Eye (tissue), 1 donor: ENCODE data around the gene RECQL5.

Source experiments
- DNase-seq: peaks from one replicate; pipeline ENCODE4 v3.0.0-alpha.2; 2015

Gene RECQL5

GRCh38 chr17:75632863-75633485 is 34.0 kb downstream of the RECQL5 start, which contains the start of gene SMIM5:
SMIM5 (plus strand) TSS chr17:75633434; CDS start chr17:75640202, 6,768 bp downstream.
- DNase-seq = peak; percentile 90

DNA sequence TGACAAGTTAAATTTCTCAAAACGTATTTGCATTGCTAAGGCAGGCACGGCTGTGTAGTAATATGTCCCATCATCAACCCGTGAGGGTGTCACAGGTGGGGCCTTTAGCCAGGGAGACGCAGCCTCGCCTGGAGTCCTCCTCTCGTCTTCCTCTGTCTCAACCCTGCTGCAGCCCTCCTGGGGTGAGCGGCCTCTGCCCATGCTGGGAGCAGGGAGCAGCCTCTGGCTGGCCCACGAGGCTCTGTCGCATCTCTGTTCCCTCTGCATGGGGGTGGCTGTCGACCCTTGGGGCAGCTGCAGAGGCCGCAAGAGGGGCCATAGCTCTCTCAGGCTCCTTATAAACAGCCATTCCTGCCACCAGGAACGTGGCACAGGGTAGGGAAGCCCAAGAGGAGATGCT is 34.5 kb downstream of the RECQL5 start:
- DNase-seq = no peak

DNA sequence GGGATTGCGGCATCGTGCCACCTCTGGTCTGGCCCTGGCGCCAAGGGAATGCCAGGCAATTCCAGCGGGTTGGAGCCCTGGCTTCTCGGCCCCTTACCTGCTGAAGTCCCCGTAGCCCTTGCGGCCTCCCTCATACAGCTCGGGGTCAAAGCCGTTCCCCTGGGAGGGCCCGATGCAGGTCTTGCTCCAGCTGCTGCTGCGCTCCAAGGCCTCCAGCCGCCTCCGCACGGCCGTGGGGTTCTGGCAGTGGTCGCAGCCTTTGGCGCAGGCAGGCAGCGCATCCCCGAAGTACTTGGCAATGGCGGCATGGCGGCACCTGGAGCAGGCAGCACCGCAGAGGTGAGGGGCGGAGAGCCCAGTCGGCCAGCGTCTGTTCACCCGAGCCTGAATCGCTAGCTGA is 35.6 kb downstream of the RECQL5 start:
- no peak for DNase-seq

DNA sequence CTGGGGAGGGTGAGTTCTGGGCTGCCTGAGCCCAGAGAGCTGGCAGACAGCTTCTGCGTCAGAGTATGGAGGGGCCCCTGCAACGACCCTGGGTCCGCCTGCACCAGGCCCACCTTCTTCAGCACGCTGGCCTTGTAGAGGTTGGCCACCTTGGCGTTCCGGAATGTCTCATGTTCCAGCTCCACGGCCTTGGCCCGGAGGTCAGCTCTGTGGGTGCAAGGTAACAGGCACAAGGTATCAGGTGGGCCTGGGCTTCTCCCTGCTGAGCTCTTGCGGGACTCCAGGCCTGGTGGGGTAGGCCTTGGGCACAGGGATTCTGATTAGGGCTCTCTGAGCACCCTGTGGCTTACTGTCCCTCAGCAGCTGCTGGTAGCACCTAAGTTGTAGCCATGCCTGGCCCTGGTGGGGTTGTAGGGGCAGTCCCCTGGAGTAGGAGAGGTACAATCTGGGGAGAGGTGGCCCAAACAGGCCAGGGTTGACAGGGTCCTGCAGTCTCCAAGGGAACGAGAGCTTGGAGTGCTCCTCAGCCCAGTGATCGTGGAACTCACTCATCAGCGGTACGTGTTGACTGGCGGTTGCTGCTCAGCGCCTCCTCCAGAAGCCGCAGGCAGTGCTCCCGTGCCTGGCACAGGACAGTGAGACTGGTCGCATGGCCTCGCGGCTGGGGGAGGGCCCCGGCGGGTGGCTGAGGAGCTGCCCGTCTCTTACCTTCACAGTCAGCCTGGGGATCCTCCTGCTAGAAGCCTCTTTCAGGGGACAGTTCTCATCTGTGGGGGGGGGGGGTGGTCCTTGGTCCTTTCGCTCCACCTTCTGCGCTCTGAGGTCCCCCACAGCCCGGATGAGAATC is 36.7 kb downstream of the RECQL5 start:
- DNase-seq = no peak

- no peak for DNase-seq
Observed at GRCh38 chr17:75629157-75629556, 37.8 kb downstream of the RECQL5 start.

DNA sequence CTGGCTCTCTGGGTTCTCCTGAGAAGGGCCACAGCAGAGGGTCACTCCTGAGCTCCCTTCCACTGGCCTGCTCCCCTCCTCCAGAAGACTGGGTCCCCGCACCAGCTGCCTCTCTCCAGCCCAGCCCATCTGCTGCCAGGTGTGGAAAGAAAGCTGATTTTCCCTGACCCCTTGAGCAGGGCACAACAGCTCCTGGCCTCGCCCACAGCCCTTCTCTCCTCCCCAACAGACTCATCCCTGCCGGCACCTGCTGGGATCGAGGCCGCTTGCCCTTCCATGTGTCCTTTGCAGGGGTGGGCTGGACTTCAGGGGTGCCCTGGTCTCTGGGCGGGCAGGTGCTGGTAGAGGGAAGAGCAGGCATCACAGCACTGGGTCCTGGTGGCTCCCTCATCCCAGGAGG is 38.5 kb downstream of the RECQL5 start:
- DNase-seq = no peak

GRCh38 chr17:75627094-75627493 is 39.9 kb downstream of the RECQL5 start:
- DNase-seq = no peak

- DNase-seq = no peak
Observed at GRCh38 chr17:75626496-75627038, 40.4 kb downstream of the RECQL5 start.

DNA sequence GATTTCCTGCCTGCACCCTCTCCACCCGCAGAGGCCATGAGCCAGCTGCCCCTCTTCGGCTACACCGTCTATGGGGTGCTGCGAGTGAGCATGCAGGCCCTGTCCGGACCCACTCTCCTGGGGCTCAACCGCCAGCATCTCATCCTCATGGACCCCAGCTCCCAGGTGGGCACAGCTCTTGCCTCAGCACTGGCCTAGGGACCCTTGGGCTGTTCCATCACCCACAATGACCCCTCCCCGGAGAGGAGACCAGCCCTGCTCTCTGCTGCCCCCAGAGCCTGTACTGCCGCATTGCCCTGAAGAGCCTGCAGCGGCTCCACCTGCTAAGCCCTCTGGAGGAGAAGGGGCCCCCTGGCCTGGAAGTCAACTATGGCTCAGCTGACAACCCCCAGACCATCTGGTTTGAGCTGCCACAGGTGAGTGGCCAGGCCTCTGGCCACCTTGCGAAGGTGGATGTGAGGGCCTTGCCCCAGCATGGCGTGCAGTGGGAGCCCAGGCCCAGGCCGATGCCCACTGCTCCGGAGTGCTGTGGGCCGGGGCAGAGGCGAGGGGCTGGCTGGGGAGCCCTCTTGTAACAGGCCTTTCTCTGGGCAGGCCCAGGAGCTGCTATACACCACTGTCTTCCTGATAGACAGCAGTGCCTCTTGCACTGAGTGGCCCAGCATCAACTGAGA is 41.0 kb downstream of the RECQL5 start:
- DNase-seq = peak; percentile 66

GRCh38 chr17:75624714-75625345 is 42.1 kb downstream of the RECQL5 start:
- DNase-seq = no peak

DNA sequence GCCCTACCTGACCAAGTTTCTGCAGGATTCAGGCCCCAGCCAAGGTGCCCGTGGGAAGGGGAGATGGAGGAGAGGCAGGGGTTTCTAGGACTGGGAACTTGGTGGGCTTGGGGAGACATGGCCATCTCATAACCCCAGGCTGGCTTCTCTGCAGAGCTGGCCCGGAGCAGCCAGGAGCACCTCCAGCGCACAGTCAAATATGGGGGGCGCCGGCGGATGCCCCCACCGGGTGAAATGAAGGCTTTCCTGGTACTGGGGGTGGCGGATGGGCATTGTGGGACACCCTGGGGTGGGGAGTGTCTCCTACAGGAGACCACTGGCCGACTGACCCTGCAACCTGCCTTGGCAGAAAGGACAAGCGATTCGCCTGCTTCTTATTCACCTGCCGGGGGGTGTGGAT is 42.9 kb downstream of the RECQL5 start:
- DNase-seq = no peak

DNA sequence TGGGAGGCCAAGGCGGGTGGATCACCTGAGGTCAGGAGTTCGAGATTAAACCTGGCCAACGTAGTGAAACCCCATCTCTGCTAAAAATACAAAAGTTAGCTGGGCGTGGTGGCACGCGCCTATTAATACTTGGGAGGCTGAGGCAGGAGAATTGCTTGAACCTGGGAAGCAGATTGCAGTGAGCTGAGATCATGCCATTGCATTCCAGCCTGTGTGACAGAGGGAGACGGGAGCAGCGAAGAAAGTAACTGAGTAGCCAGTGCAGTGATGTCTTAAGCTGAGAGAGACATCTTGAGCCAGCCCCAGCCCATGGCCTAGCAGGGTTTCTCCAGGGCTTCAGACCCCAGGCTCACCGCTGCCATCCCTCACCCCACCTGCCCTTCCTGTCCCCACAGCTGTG is 43.6 kb downstream of the RECQL5 start:
- DNase-seq = no peak

DNA sequence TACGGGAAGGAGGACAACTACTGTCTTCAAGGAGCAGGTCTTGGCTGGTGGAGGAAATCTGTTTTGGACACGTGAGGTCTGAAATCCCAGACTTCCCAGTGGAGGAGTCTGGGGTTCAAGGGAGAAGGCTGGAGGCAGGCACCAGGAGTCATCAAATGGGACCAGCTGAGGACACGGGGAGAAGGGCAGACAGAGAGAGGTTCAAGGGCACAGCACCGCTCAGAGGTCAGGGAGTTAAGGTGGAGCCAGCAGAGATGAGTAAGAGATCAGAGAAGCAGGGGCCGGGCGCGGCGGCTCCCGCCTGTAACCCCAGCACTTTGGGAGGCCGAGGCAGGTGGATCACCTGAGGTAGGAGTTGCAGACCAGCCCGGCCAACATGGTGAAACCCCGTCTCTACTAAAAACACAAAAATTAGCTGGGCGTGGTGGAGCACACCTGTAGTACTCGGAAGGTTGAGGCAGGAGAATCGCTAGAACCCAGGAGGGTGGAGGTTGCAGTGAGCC is 44.1 kb downstream of the RECQL5 start:
- no peak for DNase-seq

- DNase-seq = no peak
Observed at GRCh38 chr17:75622076-75622475, 44.9 kb downstream of the RECQL5 start.

- DNase-seq = no peak
Observed at GRCh38 chr17:75621489-75621888, 45.5 kb downstream of the RECQL5 start.

DNA sequence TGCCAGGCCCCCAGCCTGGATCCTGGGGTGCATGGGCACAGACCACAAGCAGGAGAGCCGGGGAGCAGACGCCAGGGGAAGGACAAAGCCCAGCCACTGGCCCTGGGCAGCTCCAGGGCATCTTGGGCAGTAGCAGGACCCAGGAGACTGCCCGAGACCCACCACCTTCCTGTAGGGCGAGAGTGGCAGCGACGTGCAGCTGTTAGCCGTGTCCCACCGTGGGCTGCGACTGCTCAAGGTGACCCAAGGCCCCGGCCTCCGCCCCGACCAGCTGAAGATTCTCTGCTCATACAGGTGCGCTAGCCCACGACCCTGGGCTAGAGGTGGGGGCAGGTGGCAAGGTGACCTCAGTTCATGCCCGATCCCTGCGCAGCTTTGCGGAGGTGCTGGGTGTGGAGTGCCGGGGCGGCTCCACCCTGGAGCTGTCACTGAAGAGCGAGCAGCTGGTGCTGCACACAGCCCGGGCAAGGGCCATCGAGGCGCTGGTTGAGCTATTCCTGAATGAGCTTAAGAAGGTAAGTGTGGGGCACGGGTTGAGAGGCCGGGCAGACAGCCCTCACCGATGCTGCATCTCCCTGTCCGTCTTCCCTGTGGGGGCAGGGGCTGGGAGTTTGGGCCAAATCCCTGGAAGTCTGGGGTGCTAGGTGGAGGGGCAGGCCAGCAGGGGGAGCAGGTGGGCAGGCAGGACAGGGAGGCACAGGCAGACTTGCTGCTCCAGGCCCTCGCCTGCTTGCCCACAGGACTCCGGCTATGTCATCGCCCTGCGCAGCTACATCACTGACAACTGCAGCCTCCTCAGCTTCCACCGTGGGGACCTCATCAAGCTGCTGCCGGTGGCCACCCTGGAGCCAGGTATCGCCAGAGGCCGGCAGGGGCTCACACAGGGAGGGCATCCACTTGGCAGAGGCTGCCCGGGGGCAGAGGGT is 47.2 kb downstream of the RECQL5 start:
- DNase-seq = peak; percentile 38

GRCh38 chr17:75617675-75618074 is 49.3 kb downstream of the RECQL5 start:
- DNase-seq = no peak

DNA sequence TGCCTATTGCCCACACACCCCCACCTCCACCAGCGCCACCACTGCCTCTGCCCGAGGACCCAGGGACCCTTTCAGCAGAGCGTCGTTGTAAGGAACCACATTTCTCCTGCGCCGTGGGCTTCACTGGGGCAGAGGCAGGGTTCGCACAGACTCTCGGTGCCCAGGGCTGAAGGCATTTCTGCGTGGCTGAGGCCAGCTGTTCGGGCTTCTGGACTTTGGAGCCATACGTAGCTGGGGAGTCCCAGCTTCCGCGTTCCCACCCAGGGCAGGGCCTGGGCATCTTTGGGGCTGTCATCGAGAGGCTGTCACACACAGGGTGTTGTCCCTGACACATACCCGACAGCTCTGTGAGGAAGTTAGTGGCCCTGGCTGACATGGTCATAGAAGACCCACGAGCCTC is 49.7 kb downstream of the RECQL5 start:
- no peak for DNase-seq

DNA sequence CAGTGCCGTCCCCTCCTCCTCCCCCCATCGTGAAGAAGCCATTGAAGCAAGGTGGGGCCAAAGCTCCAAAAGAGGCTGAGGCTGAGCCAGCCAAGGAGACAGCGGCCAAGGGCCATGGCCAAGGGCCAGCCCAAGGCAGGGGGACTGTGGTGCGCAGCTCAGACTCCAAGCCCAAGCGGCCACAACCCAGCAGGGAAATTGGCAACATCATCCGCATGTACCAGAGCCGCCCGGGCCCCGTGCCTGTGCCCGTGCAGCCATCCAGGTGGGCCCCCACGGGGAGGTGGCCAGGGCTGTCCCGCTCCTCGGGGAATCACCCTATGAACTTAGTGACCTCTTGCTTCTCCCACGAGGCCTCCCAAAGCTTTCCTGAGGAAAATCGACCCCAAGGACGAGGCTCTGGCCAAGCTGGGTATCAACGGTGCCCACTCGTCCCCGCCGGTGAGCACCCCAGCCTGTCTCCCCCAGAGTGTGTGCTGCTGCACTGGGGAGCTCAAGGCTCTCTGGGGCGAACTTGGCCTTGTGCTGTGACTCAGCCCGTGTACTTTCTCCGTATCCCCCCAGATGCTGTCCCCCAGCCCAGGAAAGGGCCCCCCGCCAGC is 50.3 kb downstream of the RECQL5 start:
- DNase-seq = no peak

GRCh38 chr17:75615301-75615700 is 51.7 kb downstream of the RECQL5 start:
- DNase-seq = no peak

GRCh38 chr17:75614556-75615270 is 52.2 kb downstream of the RECQL5 start:
- no peak for DNase-seq
